Measurements from ENCODE around the gene PARP3.
"Not testable (repeated sequence)": the region's sequence is repeated elsewhere in the genome, so short reads cannot be mapped to it uniquely, and the experiment has no call there.

The PARP3 gene

GRCh38 chr3:51941798-51942602 is at the start of gene PARP3, which contains the start of gene RRP9:
Gene PARP3 (plus strand): TSS chr3:51942363. CDS start chr3:51943356, 993 bp downstream.
Gene RRP9 (minus strand): TSS chr3:51941904. CDS start chr3:51941867, 37 bp downstream.
- peak; percentile 100 for DNase-seq (ENCODE audit: low spot score)

GRCh38 chr3:51894391-51894790 is 47.8 kb upstream of the PARP3 start:
- no peak for DNase-seq (ENCODE audit: low spot score)

GRCh38 chr3:51894939-51895338 is 47.2 kb upstream of the PARP3 start:
- DNase-seq (ENCODE audit: low spot score): no peak

GRCh38 chr3:51896607-51897305 is 45.4 kb upstream of the PARP3 start:
- DNase-seq (ENCODE audit: low spot score): no peak

GRCh38 chr3:51897391-51897790 is 44.8 kb upstream of the PARP3 start:
- DNase-seq (ENCODE audit: low spot score): no peak

GRCh38 chr3:51900043-51900442 is 42.1 kb upstream of the PARP3 start:
- DNase-seq (ENCODE audit: low spot score): not testable (repeated sequence)

GRCh38 chr3:51902361-51902760 is 39.8 kb upstream of the PARP3 start:
- DNase-seq (ENCODE audit: low spot score): not testable (repeated sequence)

- DNase-seq (ENCODE audit: low spot score): no peak
These were observed 37.9 kb upstream of the PARP3 start for GRCh38 chr3:51904034-51904823.

- DNase-seq (ENCODE audit: low spot score): no peak
These were observed 34.1 kb upstream of the PARP3 start for GRCh38 chr3:51908026-51908425.

GRCh38 chr3:51916418-51916817 is 25.7 kb upstream of the PARP3 start:
- no peak for DNase-seq (ENCODE audit: low spot score)

- no peak for DNase-seq (ENCODE audit: low spot score)
These were observed 21.0 kb upstream of the PARP3 start for GRCh38 chr3:51921081-51921578.

GRCh38 chr3:51927061-51927977 is 14.8 kb upstream of the PARP3 start:
- no peak for DNase-seq (ENCODE audit: low spot score)

- DNase-seq (ENCODE audit: low spot score): no peak
These were observed 13.7 kb upstream of the PARP3 start for GRCh38 chr3:51928438-51928837.

- DNase-seq (ENCODE audit: low spot score): not testable (repeated sequence)
These were observed 13.2 kb upstream of the PARP3 start for GRCh38 chr3:51928981-51929380.

GRCh38 chr3:51929420-51930003 is 12.7 kb upstream of the PARP3 start:
- no peak for DNase-seq (ENCODE audit: low spot score)

- DNase-seq (ENCODE audit: low spot score): no peak
These were observed 11.7 kb upstream of the PARP3 start for GRCh38 chr3:51930439-51930838.

GRCh38 chr3:51931756-51932155 is 10.4 kb upstream of the PARP3 start:
- no peak for DNase-seq (ENCODE audit: low spot score)

- DNase-seq (ENCODE audit: low spot score): no peak
These were observed 9.4 kb upstream of the PARP3 start for GRCh38 chr3:51932471-51933370.

- no peak for DNase-seq (ENCODE audit: low spot score)
These were observed 8.6 kb upstream of the PARP3 start for GRCh38 chr3:51933471-51934138.
